B cell (primary cell): Measurements from ENCODE around the gene LZTS3. TPM values are rescaled to one million over a fixed set of nuclear protein-coding genes. Genes with fewer than 3 reads are reported as not detected.

Experiments
- ATAC-seq: fragments of 200-7000 bp; cut with Tn5 transposase; one replicate; pipeline ENCODE4 v1.10.0; 2021; ENCODE audit warnings: low read depth, mild to moderate bottlenecking, moderate number of reproducible peaks, moderate library complexity
- CTCF ChIA-PET: fragments of 350-600 bp; sonication (Branson Sonifier 250); formaldehyde crosslinking; loops from one replicate; lab custom pipeline; 2021; ENCODE audit warnings: antibody characterized with exemption, inconsistent platforms; lab: Charles Lee
- POLR2A ChIA-PET: fragments of 350-600 bp; sonication (Branson Sonifier 250); formaldehyde crosslinking; loops from one replicate; lab custom pipeline; 2021; ENCODE audit warnings: antibody characterized with exemption; lab: Charles Lee
- DNase-seq: peaks from one replicate; pipeline ENCODE4 v3.0.0; 2013
- H2AFZ ChIP-seq: 2 replicates; pipeline ENCODE4 v1.6.1; 2012; ENCODE audit warnings: mild to moderate bottlenecking, low read depth, low read length; ENCODE audit not compliant: insufficient read depth, poor library complexity, severe bottlenecking
- H3K27ac ChIP-seq, 2 donors: 1 replicate in 1 of 2; 2 replicates in 1 of 2; pipeline ENCODE4 v1.5.1; 2012 to 2013; ENCODE audit warnings: low read length in 2 of 2, mild to moderate bottlenecking in 2 of 2, moderate library complexity in 1 of 2
- H3K27me3 ChIP-seq, 4 experiments: fragments of 200-600 bp in 1 of 4; sonication (generic) in 1 of 4; replicated peaks in 1 of 4; 1 replicate in 2 of 4; 2 replicates in 2 of 4; pipeline versions ENCODE4 v1.6.1 to v1.7.0; 2013 to 2016; ENCODE audit warnings: low read length in 3 of 4, mild to moderate bottlenecking in 2 of 4, mixed read lengths in 1 of 4, moderate library complexity in 1 of 4; ENCODE audit not compliant: insufficient read depth in 4 of 4, control insufficient read depth in 3 of 4; ENCODE audit errors: control extremely low read depth in 1 of 4
- H3K36me3 ChIP-seq, 2 experiments: replicated peaks in 1 of 2; 1 replicate in 1 of 2; 2 replicates in 1 of 2; pipeline versions ENCODE4 v1.6.1 to v1.7.1; 2013; ENCODE audit warnings: low read length in 1 of 2; ENCODE audit not compliant: insufficient read depth in 2 of 2, control insufficient read depth in 1 of 2; ENCODE audit errors: control extremely low read depth in 1 of 2, extremely low read depth in 1 of 2
- H3K4me1 ChIP-seq, 2 donors: fragments of 200-600 bp in 1 of 2; sonication (generic) in 1 of 2; 1 replicate in 1 of 2; 2 replicates in 1 of 2; pipeline versions ENCODE4 v1.5.1 to v1.6.1; 2013 to 2017; ENCODE audit warnings: low read length in 2 of 2; ENCODE audit not compliant: control insufficient read depth in 2 of 2, insufficient read depth in 2 of 2
- H3K4me2 ChIP-seq: replicated peaks from 2 replicates; pipeline ENCODE3; 2012; ENCODE audit warnings: mild to moderate bottlenecking, low read depth, low read length; ENCODE audit not compliant: poor library complexity, severe bottlenecking
- H3K4me3 ChIP-seq, 5 experiments: fragments of 200-600 bp in 1 of 5; sonication (generic) in 1 of 5; 1 replicate in 3 of 5; 2 replicates in 2 of 5; pipeline versions ENCODE4 v1.5.1 to v1.7.0; 2011 to 2016; ENCODE audit warnings: low read length in 4 of 5, mild to moderate bottlenecking in 4 of 5, low read depth in 2 of 5, control low read depth in 1 of 5, moderate library complexity in 1 of 5; ENCODE audit not compliant: insufficient read depth in 1 of 5; ENCODE audit errors: control extremely low read depth in 1 of 5, extremely low read depth in 1 of 5
- H3K79me2 ChIP-seq: fragments of 200-600 bp; sonication (generic); one replicate; pipeline ENCODE4 v1.6.0; 2016; ENCODE audit warnings: low read length; ENCODE audit not compliant: control insufficient read depth, insufficient read depth
- H3K9ac ChIP-seq: fragments of 200-600 bp; sonication (generic); 2 replicates; pipeline ENCODE4 v1.6.1; 2017; ENCODE audit warnings: mild to moderate bottlenecking, low read length, moderate library complexity
- H3K9me3 ChIP-seq, 3 donors: one replicate each; pipeline versions ENCODE4 v1.6.1 to v1.7.1; 2013; ENCODE audit warnings: low read length in 2 of 3; ENCODE audit not compliant: control insufficient read depth in 2 of 3, insufficient read depth in 1 of 3; ENCODE audit errors: control extremely low read depth in 1 of 3
- H4K20me1 ChIP-seq: 2 replicates; pipeline ENCODE4 v1.6.0; 2012; ENCODE audit warnings: mild to moderate bottlenecking, low read length; ENCODE audit not compliant: insufficient read depth, control insufficient read depth, poor library complexity, severe bottlenecking
- H3K27ac Mint-ChIP-seq: one replicate; pipeline ENCODE4 v1.8.0; 2021; ENCODE audit warnings: mixed read lengths
- H3K27me3 Mint-ChIP-seq: one replicate; pipeline ENCODE4 v1.8.0; 2021; ENCODE audit warnings: mixed read lengths
- H3K4me1 Mint-ChIP-seq: one replicate; pipeline ENCODE4 v1.8.0; 2021; ENCODE audit warnings: mixed read lengths
- H3K4me3 Mint-ChIP-seq: one replicate; pipeline ENCODE4 v1.8.0; 2021; ENCODE audit warnings: mixed read lengths
- H3K9me3 Mint-ChIP-seq: one replicate; pipeline ENCODE4 v1.8.0; 2022; ENCODE audit warnings: mixed read lengths; ENCODE audit not compliant: insufficient read depth
- EZH2 ChIP-seq: IDR thresholded peaks from 2 replicates; pipeline ENCODE4 v1.6.1; 2012; ENCODE audit warnings: borderline replicate concordance, low read depth, mild to moderate bottlenecking, moderate library complexity, low read length; ENCODE audit not compliant: insufficient read depth, poor library complexity, severe bottlenecking
- WGBS: methylation state at CpG from one replicate; pipeline ENCODE4 v1.1.5; 2013; ENCODE audit warnings: missing lambda C conversion rate; ENCODE audit not compliant: insufficient coverage; 5-methylcytosine and 5-hydroxymethylcytosine counted together
- intact Hi-C: fragments of 100-400 bp; cut with micrococcal nuclease; formaldehyde crosslinking; loops from one replicate; pipeline ENCODE4 v1.10.0; 2022
- polyA plus RNA-seq: library from polyadenylated mRNA; depleted of rRNA; stranded (reverse); fragments of >200 nt; gene quantifications from 2 replicates; pipeline ENCODE4 v1.2.3, GENCODE V29; 2012
- total RNA-seq, 2 donors: library from RNA; stranded (reverse); fragments of 120-200 nt in 1 of 2; gene quantifications; 1 replicate in 1 of 2; 2 replicates in 1 of 2; pipeline versions ENCODE4 v1.2.3 to v1.2.4, GENCODE V29; 2013 to 2022
- TF ChIP-seq, protein P1 (sequence below): fragments of 200-600 bp; IDR thresholded peaks from one replicate; pipeline ENCODE4 v1.8.0; 2022; ENCODE audit warnings: antibody characterized with exemption, mild to moderate bottlenecking

Gene LZTS3
- total and polyA plus RNA-seq, 2 donors (not counting 1 experiment from before 2014, with no cell fraction given): 2.3 to 5.1 TPM

- H3K27me3 Mint-ChIP-seq: peaks cover 28% of the 10 kb centered on the region
- POLR2A ChIA-PET: no interaction called here
Measured at GRCh38 chr20:3165473-3166337, 7.6 kb downstream of the LZTS3 start.

More at GRCh38 chr20:3165473-3166337, 7.6 kb downstream of the LZTS3 start:
- intact Hi-C loops: no loop called here
- no peak overlapping the region for H2AFZ ChIP-seq
- CTCF ChIA-PET: no interaction called here
- no peaks in the 10 kb centered on the region for H4K20me1 ChIP-seq
- H3K4me3 Mint-ChIP-seq: no peak overlapping the region
- peak overlapping the region; percentile 38 for H3K4me2 ChIP-seq
- H3K4me3 ChIP-seq: no peak overlapping the region
- TF ChIP-seq EZH2: no peak
- TF ChIP-seq, protein P1, sequence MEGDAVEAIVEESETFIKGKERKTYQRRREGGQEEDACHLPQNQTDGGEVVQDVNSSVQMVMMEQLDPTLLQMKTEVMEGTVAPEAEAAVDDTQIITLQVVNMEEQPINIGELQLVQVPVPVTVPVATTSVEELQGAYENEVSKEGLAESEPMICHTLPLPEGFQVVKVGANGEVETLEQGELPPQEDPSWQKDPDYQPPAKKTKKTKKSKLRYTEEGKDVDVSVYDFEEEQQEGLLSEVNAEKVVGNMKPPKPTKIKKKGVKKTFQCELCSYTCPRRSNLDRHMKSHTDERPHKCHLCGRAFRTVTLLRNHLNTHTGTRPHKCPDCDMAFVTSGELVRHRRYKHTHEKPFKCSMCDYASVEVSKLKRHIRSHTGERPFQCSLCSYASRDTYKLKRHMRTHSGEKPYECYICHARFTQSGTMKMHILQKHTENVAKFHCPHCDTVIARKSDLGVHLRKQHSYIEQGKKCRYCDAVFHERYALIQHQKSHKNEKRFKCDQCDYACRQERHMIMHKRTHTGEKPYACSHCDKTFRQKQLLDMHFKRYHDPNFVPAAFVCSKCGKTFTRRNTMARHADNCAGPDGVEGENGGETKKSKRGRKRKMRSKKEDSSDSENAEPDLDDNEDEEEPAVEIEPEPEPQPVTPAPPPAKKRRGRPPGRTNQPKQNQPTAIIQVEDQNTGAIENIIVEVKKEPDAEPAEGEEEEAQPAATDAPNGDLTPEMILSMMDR: no peak
- DNase-seq (no peak), ATAC-seq (no peak)
- H3K9ac ChIP-seq: no peak overlapping the region
- no peak overlapping the region for H3K27ac Mint-ChIP-seq
- peaks cover 0 to 52% (median 18%) of the 10 kb centered on the region in 4 experiments for H3K27me3 ChIP-seq
- peaks cover 10 to 15% of the 10 kb centered on the region in 2 donors for H3K4me1 ChIP-seq
- H3K36me3 ChIP-seq: no peaks in the 10 kb centered on the region
- WGBS: 63% methylated on average over 41 of the region's 45 CpGs
- H3K9me3 Mint-ChIP-seq: no peaks in the 10 kb centered on the region
- peaks cover 0 to 4% (median 0%) of the 10 kb centered on the region in 3 donors for H3K9me3 ChIP-seq
- H3K27ac ChIP-seq: no peak overlapping the region
- H3K79me2 ChIP-seq: peaks cover under 1% of the 10 kb centered on the region
- H3K4me1 Mint-ChIP-seq: peaks cover 5% of the 10 kb centered on the region
